Uterus (tissue), 4 donors: ENCODE results near the gene ADGRL3. TPM values are rescaled to one million over a fixed set of nuclear protein-coding genes. Genes with fewer than 3 reads are reported as not detected.
A peak's percentile ranks its signal among the peaks of the same experiment; 100 is the strongest.

Source experiments
- DNase-seq, 2 donors: peaks; one replicate each; pipeline ENCODE4 v3.0.0-alpha.2; 2019 to 2020
- H3K27ac ChIP-seq, 2 donors: fragments of 200-600 bp; sonication (generic); 1 replicate in 1 of 2; 2 replicates in 1 of 2; pipeline ENCODE4 v1.5.1; 2016 to 2018
- H3K27me3 ChIP-seq, 2 donors: fragments of 200-600 bp; sonication (generic); one replicate each; pipeline ENCODE4 v1.5.1; 2018 to 2019; ENCODE audit warnings: control low read depth in 1 of 2
- H3K36me3 ChIP-seq, 2 donors: fragments of 200-600 bp; sonication (generic); one replicate each; pipeline ENCODE4 v1.5.1; 2019; ENCODE audit warnings: control low read depth in 1 of 2
- H3K4me1 ChIP-seq, 2 donors: fragments of 200-600 bp; sonication (generic); one replicate each; pipeline ENCODE4 v1.5.1; 2018 to 2019; ENCODE audit warnings: control low read depth in 1 of 2
- H3K4me3 ChIP-seq, 2 donors: fragments of 200-600 bp; sonication (generic); 1 replicate in 1 of 2; 2 replicates in 1 of 2; pipeline ENCODE4 v1.5.1; 2018 to 2019; ENCODE audit warnings: mild to moderate bottlenecking in 1 of 2
- H3K9me3 ChIP-seq, 2 donors: fragments of 200-600 bp; sonication (generic); one replicate each; pipeline ENCODE4 v1.5.1; 2019; ENCODE audit warnings: control low read depth in 1 of 2
- CTCF ChIP-seq, 4 experiments: fragments of 200-600 bp in 2 of 4; fragments of 450-650 bp in 2 of 4; sonication (generic) in 2 of 4; IDR thresholded peaks; one replicate each; pipeline ENCODE4 v1.5.1; 2016 to 2019; ENCODE audit warnings: antibody characterized with exemption in 4 of 4, mild to moderate bottlenecking in 2 of 4, moderate library complexity in 1 of 4
- POLR2A ChIP-seq, 2 donors: fragments of 450-650 bp; IDR thresholded peaks; one replicate each; pipeline ENCODE4 v1.6.1; 2016; ENCODE audit warnings: antibody characterized with exemption in 2 of 2, mild to moderate bottlenecking in 1 of 2, moderate library complexity in 1 of 2
- intact Hi-C: fragments of 100-400 bp; cut with DNase I; formaldehyde crosslinking; loops from one replicate; pipeline ENCODE4 v1.15.1; 2023; ENCODE audit warnings: low total_unique reads
- total RNA-seq, 4 donors: library from RNA; depleted of rRNA in 3 of 4; stranded (reverse); fragments of >200 nt in 3 of 4; gene quantifications; one replicate each; pipeline versions ENCODE4 v1.1.0 to v1.2.4, GENCODE V29; 2014 to 2023
- donor health status: DM: yes; HTN: yes; CAD: no.

The ADGRL3 gene
- total RNA-seq, 4 donors from 2014 or later = 31.5 to 411 (median 74.3) TPM

DNA sequence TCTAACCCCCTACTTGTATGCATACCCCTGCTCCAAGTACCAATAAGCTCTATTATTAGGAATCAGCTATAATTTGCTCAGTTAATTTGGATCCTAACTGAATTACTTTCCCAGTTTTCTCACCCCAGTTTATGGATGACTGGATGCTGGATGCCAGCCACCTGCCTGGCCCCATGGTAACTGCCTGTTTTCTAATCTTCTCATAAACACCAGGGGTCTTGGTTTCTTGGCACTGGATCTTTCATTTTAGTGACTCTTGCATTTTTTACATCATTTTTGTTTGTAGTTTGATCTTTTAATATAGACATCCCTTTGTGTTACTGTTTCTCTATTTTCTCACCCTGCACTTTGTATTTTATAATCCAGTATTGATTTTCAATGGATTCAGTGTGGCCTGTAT is 246.8 kb downstream of the ADGRL3 start:
- H3K4me1 ChIP-seq = no peaks in the 10 kb centered on the region
- H3K9me3 ChIP-seq = no peaks in the 10 kb centered on the region
- intact Hi-C loops = no loop called here
- no peak overlapping the region for H3K27ac ChIP-seq
- no peak for TF ChIP-seq CTCF (IDR thresholded peaks at IDR 0.05)
- TF ChIP-seq POLR2A (IDR thresholded peaks at IDR 0.05) = no peak
- H3K36me3 ChIP-seq = no peaks in the 10 kb centered on the region
- DNase-seq = no peak
- no peaks in the 10 kb centered on the region for H3K27me3 ChIP-seq
- no peak overlapping the region for H3K4me3 ChIP-seq

GRCh38 chr4:61447918-61448317 is 247.8 kb downstream of the ADGRL3 start:
- TF ChIP-seq CTCF (IDR thresholded peaks at IDR 0.05) (no peak), POLR2A (IDR thresholded peaks at IDR 0.05) (no peak)
- Histone ChIP-seq H3K4me1 (no peaks in the 10 kb centered on the region), H3K27me3 (no peaks in the 10 kb centered on the region), H3K36me3 (no peaks in the 10 kb centered on the region), H3K27ac (no peak overlapping the region), H3K4me3 (no peak overlapping the region), H3K9me3 (no peaks in the 10 kb centered on the region)
- intact Hi-C loops = no loop called here
- DNase-seq = no peak

GRCh38 chr4:61451935-61452334 is 251.8 kb downstream of the ADGRL3 start:
- H3K9me3 ChIP-seq = no peaks in the 10 kb centered on the region
- no peak overlapping the region for H3K4me3 ChIP-seq
- H3K27me3 ChIP-seq = no peaks in the 10 kb centered on the region
- TF ChIP-seq POLR2A (IDR thresholded peaks at IDR 0.05) (no peak), CTCF (IDR thresholded peaks at IDR 0.05) (no peak)
- intact Hi-C loops = no loop called here
- no peaks in the 10 kb centered on the region for H3K36me3 ChIP-seq
- no peak for DNase-seq
- no peaks in the 10 kb centered on the region for H3K4me1 ChIP-seq
- no peak overlapping the region for H3K27ac ChIP-seq

DNA sequence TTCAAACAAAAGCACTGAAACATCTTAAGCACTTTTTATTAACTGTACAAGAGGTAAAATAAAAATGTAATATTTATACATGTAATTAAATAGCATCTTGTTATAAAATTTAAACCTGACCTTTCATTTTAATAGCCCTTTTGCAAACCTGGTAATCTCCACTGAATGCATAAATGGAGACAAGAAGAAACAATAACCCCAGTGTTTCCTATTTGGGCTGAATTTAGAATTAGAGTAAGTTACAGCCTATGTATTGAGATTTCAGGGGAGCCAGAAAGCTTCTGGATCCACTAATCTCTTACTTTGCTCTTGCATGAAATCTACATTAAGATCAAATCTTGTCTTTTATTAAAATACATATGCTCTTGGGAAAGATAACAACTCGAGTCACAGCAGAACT is 261.8 kb downstream of the ADGRL3 start:
- no peak for TF ChIP-seq CTCF (IDR thresholded peaks at IDR 0.05)
- Histone ChIP-seq H3K4me3 (no peak overlapping the region), H3K36me3 (no peaks in the 10 kb centered on the region), H3K9me3 (no peaks in the 10 kb centered on the region), H3K27ac (no peak overlapping the region), H3K27me3 (no peaks in the 10 kb centered on the region), H3K4me1 (no peaks in the 10 kb centered on the region)
- intact Hi-C loops = no loop called here
- no peak for DNase-seq

DNA sequence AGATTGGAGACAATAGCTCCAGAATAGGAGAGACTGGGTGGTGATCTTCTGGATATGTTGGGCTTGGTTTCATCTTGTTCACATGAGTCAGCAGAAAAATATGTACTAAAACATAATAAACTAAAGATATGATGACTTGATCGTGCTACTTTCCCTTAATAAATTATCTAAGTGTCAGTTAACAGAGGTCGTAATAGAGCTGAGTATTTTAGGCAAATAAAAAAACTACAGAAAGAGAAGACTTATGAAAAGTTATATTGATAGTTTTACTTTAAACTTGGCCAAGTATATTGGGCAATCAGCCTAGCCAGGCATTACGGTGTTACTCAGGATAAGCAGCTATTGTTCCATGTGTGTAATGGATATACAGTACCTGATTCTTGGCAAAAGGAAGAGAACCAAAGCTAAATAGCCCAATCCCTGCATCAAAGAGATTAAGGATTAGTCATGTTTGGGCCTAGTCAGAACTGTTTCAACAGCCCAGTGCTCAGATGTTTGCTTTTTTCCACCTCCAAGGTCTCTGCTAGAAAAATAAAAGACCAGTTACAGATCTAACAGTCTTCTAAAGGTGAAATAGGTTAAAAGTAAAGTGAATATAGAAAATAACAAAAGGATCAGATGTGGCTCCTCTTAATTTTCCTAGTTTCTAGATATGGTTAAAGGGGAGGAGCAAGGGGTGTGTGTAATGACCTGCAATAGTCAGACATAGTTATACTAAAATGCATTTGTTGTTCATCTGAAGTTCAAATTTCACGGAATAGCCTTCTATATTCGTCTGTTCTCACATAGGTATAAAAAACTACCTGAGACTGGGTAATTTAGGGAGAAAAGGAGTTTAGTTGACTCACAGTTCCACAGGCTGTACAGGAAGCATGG is 262.6 kb downstream of the ADGRL3 start:
- Histone ChIP-seq H3K4me1 (no peaks in the 10 kb centered on the region), H3K4me3 (no peak overlapping the region), H3K9me3 (no peaks in the 10 kb centered on the region), H3K27ac (peak overlapping the region in 1 of 2 donors; percentile 14), H3K27me3 (no peaks in the 10 kb centered on the region), H3K36me3 (no peaks in the 10 kb centered on the region)
- TF ChIP-seq CTCF (IDR thresholded peaks at IDR 0.05) = no peak
- no peak for TF ChIP-seq POLR2A (IDR thresholded peaks at IDR 0.05)
- DNase-seq = no peak
- intact Hi-C loops = no loop called here
